ENCODE results near the gene HTT. TPM values are rescaled to one million over a fixed set of nuclear protein-coding genes. Genes with fewer than 3 reads are reported as not detected.
A peak's percentile ranks its signal among the peaks of the same experiment; 100 is the strongest.

The HTT gene
- total RNA-seq, 2 experiments from 2014 or later, result 56.9 to 62.6 TPM

DNA sequence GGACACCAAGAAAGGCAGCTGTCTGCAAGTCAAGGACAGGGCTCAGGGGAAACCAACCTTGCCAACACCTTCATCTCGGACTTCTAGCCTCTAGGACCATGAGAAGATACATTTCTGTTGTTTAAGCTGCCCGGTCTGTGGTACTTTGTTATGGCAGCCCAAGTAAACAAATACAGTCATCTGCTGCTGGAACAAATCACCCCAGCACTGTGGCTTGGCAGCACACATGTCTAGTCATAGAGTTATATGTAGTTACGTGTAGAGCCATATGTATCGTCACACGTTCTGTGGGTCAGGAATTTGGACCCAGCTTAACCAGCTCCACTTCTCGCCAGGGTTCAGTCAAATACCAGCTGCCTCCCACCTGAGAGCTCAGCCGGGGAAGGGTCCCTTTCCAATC lies 2.7 kb upstream of the HTT start:
- TF ChIP-seq CTCF (IDR thresholded peaks at IDR 0.05), result no peak
- Mint-ChIP-seq H3K36me3 (ENCODE audit: low read depth) (no peaks in the 10 kb centered on the region), H3K27ac (no peak overlapping the region), H3K4me3 (peak overlapping the region; percentile 46), H3K4me1 (ENCODE audit: low read depth) (peaks cover 15% of the 10 kb centered on the region), H3K27me3 (no peaks in the 10 kb centered on the region), H3K9me3 (no peaks in the 10 kb centered on the region)
- H3K9me3 ChIP-seq (ENCODE audit: control insufficient read depth in 1 of 2, insufficient read depth in 1 of 2, low read length in 2 of 2), result no peaks in the 10 kb centered on the region
- ChIA-PET POLR2A (interaction anchor here (4.1 kb wide), 1 partner anchor 30 kb away, joined by 18 read pairs; no protein-coding TSS in a partner anchor), CTCF (no interaction called here)
- ATAC-seq (ENCODE audit: poor library complexity), result no peak
- peak in 1 of 14 experiments; percentile 34 for DNase-seq
- no peaks in the 10 kb centered on the region for H3K27me3 ChIP-seq (ENCODE audit: control insufficient read depth in 1 of 2, insufficient read depth in 2 of 2, low read length in 2 of 2)
- intact Hi-C loops (cut with DNase I, micrococcal nuclease), result loop anchor here in 1 of 2 experiments (2.0 to 10.0 kb wide), 9 partner anchors 23 to 1487 kb away; partner anchors contain the start of genes FAM193A, HAUS3, LETM1 and POLN
- H3K36me3 ChIP-seq (ENCODE audit: insufficient read depth, low read length), result no peaks in the 10 kb centered on the region
- H3K4me1 ChIP-seq (ENCODE audit: insufficient read depth, low read length), result peaks cover 23% of the 10 kb centered on the region
- H3K27ac ChIP-seq (ENCODE audit: low read depth in 1 of 2, low read length in 2 of 2), result no peak overlapping the region
- no peak overlapping the region for H3K4me3 ChIP-seq (ENCODE audit: low read length)

GRCh38 chr4:3073158-3074077 lies 1.1 kb upstream of the HTT start:
- Histone ChIP-seq H3K27me3 (ENCODE audit: control insufficient read depth in 1 of 2, insufficient read depth in 2 of 2, low read length in 2 of 2) (no peaks in the 10 kb centered on the region), H3K4me3 (ENCODE audit: low read length) (peak overlapping the region; percentile 64), H3K36me3 (ENCODE audit: insufficient read depth, low read length) (no peaks in the 10 kb centered on the region), H3K4me1 (ENCODE audit: insufficient read depth, low read length) (peaks cover 23% of the 10 kb centered on the region), H3K27ac (ENCODE audit: low read depth in 1 of 2, low read length in 2 of 2) (no peak overlapping the region), H3K9me3 (ENCODE audit: control insufficient read depth in 1 of 2, insufficient read depth in 1 of 2, low read length in 2 of 2) (no peaks in the 10 kb centered on the region)
- H3K27ac Mint-ChIP-seq, result no peak overlapping the region
- ChIA-PET POLR2A (interaction anchor here (1.0 to 4.1 kb wide), 5 partner anchors 29 to 318 kb away, joined by 3 to 18 read pairs (median 6); partner anchors contain the start of genes GRK4 and NOP14), CTCF (interaction anchor here (1.2 to 1.4 kb wide), 3 partner anchors 34 to 660 kb away, joined by 3 to 4 read pairs (median 3); no protein-coding TSS in a partner anchor)
- intact Hi-C loops (cut with DNase I, micrococcal nuclease), result loop anchor here (2.0 to 10.0 kb wide), 11 partner anchors 25 to 1489 kb away; partner anchors contain the start of genes FAM193A (in 1 of the 2), GRK4 (in 1 of the 2), HAUS3 (in 1 of the 2) and LETM1 (in 1 of the 2)
- peaks cover 22% of the 10 kb centered on the region for H3K4me1 Mint-ChIP-seq (ENCODE audit: low read depth)
- H3K9me3 Mint-ChIP-seq, result no peaks in the 10 kb centered on the region
- H3K36me3 Mint-ChIP-seq (ENCODE audit: low read depth), result no peaks in the 10 kb centered on the region
- H3K4me3 Mint-ChIP-seq, result peak overlapping the region; percentile 34
- H3K27me3 Mint-ChIP-seq, result no peaks in the 10 kb centered on the region
- DNase-seq (peak in 8 of 14 experiments; percentile 1 to 46 (median 7)), ATAC-seq (ENCODE audit: poor library complexity) (no peak)
- TF ChIP-seq CTCF (IDR thresholded peaks at IDR 0.05), result no peak

DNA sequence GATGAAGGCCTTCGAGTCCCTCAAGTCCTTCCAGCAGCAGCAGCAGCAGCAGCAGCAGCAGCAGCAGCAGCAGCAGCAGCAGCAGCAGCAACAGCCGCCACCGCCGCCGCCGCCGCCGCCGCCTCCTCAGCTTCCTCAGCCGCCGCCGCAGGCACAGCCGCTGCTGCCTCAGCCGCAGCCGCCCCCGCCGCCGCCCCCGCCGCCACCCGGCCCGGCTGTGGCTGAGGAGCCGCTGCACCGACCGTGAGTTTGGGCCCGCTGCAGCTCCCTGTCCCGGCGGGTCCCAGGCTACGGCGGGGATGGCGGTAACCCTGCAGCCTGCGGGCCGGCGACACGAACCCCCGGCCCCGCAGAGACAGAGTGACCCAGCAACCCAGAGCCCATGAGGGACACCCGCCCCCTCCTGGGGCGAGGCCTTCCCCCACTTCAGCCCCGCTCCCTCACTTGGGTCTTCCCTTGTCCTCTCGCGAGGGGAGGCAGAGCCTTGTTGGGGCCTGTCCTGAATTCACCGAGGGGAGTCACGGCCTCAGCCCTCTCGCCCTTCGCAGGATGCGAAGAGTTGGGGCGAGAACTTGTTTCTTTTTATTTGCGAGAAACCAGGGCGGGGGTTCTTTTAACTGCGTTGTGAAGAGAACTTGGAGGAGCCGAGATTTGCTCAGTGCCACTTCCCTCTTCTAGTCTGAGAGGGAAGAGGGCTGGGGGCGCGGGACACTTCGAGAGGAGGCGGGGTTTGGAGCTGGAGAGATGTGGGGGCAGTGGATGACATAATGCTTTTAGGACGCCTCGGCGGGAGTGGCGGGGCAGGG lies 568 bp downstream of the HTT start:
- Histone ChIP-seq H3K4me3 (ENCODE audit: low read length) (peak overlapping the region; percentile 80), H3K4me1 (ENCODE audit: insufficient read depth, low read length) (peaks cover 23% of the 10 kb centered on the region), H3K27ac (ENCODE audit: low read depth in 1 of 2, low read length in 2 of 2) (peak overlapping the region; percentile 69 to 72), H3K9me3 (ENCODE audit: control insufficient read depth in 1 of 2, insufficient read depth in 1 of 2, low read length in 2 of 2) (no peaks in the 10 kb centered on the region), H3K27me3 (ENCODE audit: control insufficient read depth in 1 of 2, insufficient read depth in 2 of 2, low read length in 2 of 2) (no peaks in the 10 kb centered on the region), H3K36me3 (ENCODE audit: insufficient read depth, low read length) (no peaks in the 10 kb centered on the region)
- Mint-ChIP-seq H3K27ac (peak overlapping the region; percentile 65), H3K27me3 (no peaks in the 10 kb centered on the region), H3K36me3 (ENCODE audit: low read depth) (no peaks in the 10 kb centered on the region), H3K4me1 (ENCODE audit: low read depth) (peaks cover 31% of the 10 kb centered on the region), H3K4me3 (peak overlapping the region; percentile 90), H3K9me3 (no peaks in the 10 kb centered on the region)
- POLR2A ChIA-PET, result interaction anchor here (1.6 to 4.1 kb wide), 2 partner anchors 32 to 33 kb away, joined by 7 to 18 read pairs; no protein-coding TSS in a partner anchor
- ATAC-seq (ENCODE audit: poor library complexity) (peak; percentile 9), DNase-seq (peak in 10 of 14 experiments; percentile 2 to 82 (median 22))
- CTCF ChIA-PET, result interaction anchor here (1.2 kb wide), 1 partner anchor 32 kb away, joined by 3 read pairs; no protein-coding TSS in a partner anchor
- TF ChIP-seq CTCF (IDR thresholded peaks at IDR 0.05), result no peak
- intact Hi-C loops (cut with DNase I, micrococcal nuclease), result loop anchor here (2.0 to 10.0 kb wide), 10 partner anchors 28 to 1490 kb away; partner anchors contain the start of genes FAM193A (in 1 of the 2), GRK4 (in 1 of the 2), HAUS3 (in 1 of the 2) and LETM1 (in 1 of the 2)
